HepG2 (cell line): Measurements from ENCODE around the gene INTS7. TPM values are rescaled to one million over a fixed set of nuclear protein-coding genes. Genes with fewer than 3 reads are reported as not detected.

Experiments
- CEBPB ChIP-seq: IDR thresholded peaks from 2 replicates; pipeline ENCODE4 v1.6.1; 2011; ENCODE audit warnings: low read depth, low read length, improper control_type of control experiment, borderline replicate concordance
- CHD2 ChIP-seq: IDR thresholded peaks from 2 replicates; pipeline ENCODE4 v1.6.1; 2011; ENCODE audit warnings: low read depth, low read length, improper control_type of control experiment
- CHD4 ChIP-seq: fragments of 200-600 bp; sonication (generic); IDR thresholded peaks from 2 replicates; pipeline ENCODE4 v1.7.0; 2017; ENCODE audit warnings: mild to moderate bottlenecking, low read length, borderline replicate concordance
- ELF1 ChIP-seq: sonication (generic); formaldehyde crosslinking; IDR thresholded peaks from 2 replicates; pipeline ENCODE4 v1.4.0; 2020; ENCODE audit warnings: missing genetic modification reagents
- HMG20A ChIP-seq: IDR thresholded peaks from 2 replicates; pipeline ENCODE4 v1.6.1; 2016; ENCODE audit warnings: borderline replicate concordance
- KMT2A ChIP-seq: sonication (generic); formaldehyde crosslinking; IDR thresholded peaks from 2 replicates; pipeline ENCODE4 v1.4.0; 2020; ENCODE audit warnings: missing genetic modification reagents
- RFXAP ChIP-seq: sonication (generic); formaldehyde crosslinking; IDR thresholded peaks from 2 replicates; pipeline ENCODE4 v1.4.0; 2020; ENCODE audit warnings: missing genetic modification reagents, borderline replicate concordance
- RORA ChIP-seq: sonication (generic); formaldehyde crosslinking; IDR thresholded peaks from 2 replicates; pipeline ENCODE4 v1.5.0; 2020; ENCODE audit warnings: mild to moderate bottlenecking, missing genetic modification reagents, moderate library complexity
- SIN3A ChIP-seq: IDR thresholded peaks from 2 replicates; pipeline ENCODE4 v1.6.1; 2011; ENCODE audit warnings: low read depth, mild to moderate bottlenecking, control low read depth, low read length, borderline replicate concordance
- SRSF9 ChIP-seq: fragments of 200-400 bp; formaldehyde crosslinking; IDR thresholded peaks from 2 replicates; pipeline ENCODE4 v1.6.1; 2018; ENCODE audit warnings: borderline replicate concordance, mild to moderate bottlenecking, low read depth, low read length; ENCODE audit not compliant: insufficient read depth, poor library complexity, severe bottlenecking
- ZNF230 ChIP-seq: sonication (generic); formaldehyde crosslinking; IDR thresholded peaks from 2 replicates; pipeline ENCODE4 v1.4.0; 2020; ENCODE audit warnings: mild to moderate bottlenecking, missing genetic modification reagents
- ZNF326 ChIP-seq: sonication (generic); formaldehyde crosslinking; IDR thresholded peaks from 2 replicates; pipeline ENCODE4 v1.4.0; 2020; ENCODE audit warnings: missing genetic modification reagents, borderline replicate concordance
- ZNF441 ChIP-seq: sonication (generic); formaldehyde crosslinking; IDR thresholded peaks from 2 replicates; pipeline ENCODE4 v1.7.0; 2021; ENCODE audit warnings: missing genetic modification reagents, borderline replicate concordance
- ZNF589 ChIP-seq: sonication (generic); formaldehyde crosslinking; conservative IDR thresholded peaks from 2 replicates; pipeline ENCODE4 v1.8.0; 2022; ENCODE audit warnings: mild to moderate bottlenecking, moderate library complexity, missing genetic modification reagents
- polyA plus RNA-seq, 8 experiments: library from polyadenylated mRNA; depleted of rRNA in 3 of 8; stranded (reverse) in 7 of 8; unstranded in 1 of 8; fragments of >200 nt; fragmentation: Illumina TruSeq in 4 of 8; extraction: Trizol in 4 of 8; gene quantifications; 2 replicates each; pipeline versions ENCODE4 v1.2.1 to v1.2.3, GENCODE V29; 2011 to 2016; ENCODE audit warnings: low read depth in 4 of 8, missing spikeins in 1 of 8, mixed read lengths in 1 of 8; ENCODE audit not compliant: insufficient read depth in 1 of 8
- total RNA-seq, 5 experiments: library from RNA; depleted of rRNA; stranded (reverse); fragments of >200 nt; fragmentation: Illumina TruSeq; extraction: Trizol; gene quantifications; 2 replicates each; pipeline ENCODE4 v1.2.3, GENCODE V29; 2016; ENCODE audit warnings: low read depth in 1 of 5
- TF ChIP-seq, protein P1 (sequence below): IDR thresholded peaks from 2 replicates; pipeline ENCODE4 v1.6.1; 2016; ENCODE audit warnings: low read depth, missing genetic modification reagents, missing compliant biosample characterization
- TF ChIP-seq, protein P2 (sequence below): sonication (generic); formaldehyde crosslinking; IDR thresholded peaks from 2 replicates; pipeline ENCODE4 v1.5.1; 2020; ENCODE audit warnings: mild to moderate bottlenecking, missing genetic modification reagents, moderate library complexity
- TF ChIP-seq, protein P3 (sequence below), 2 experiments: fragments of 450-650 bp in 1 of 2; sonication (generic) in 1 of 2; formaldehyde crosslinking; IDR thresholded peaks; 2 replicates each; pipeline versions ENCODE4 v1.5.0 to v1.8.0; 2020 to 2022; ENCODE audit warnings: mild to moderate bottlenecking in 1 of 2, missing genetic modification reagents in 1 of 2
- TF ChIP-seq, protein P4 (sequence below): sonication (generic); formaldehyde crosslinking; IDR thresholded peaks from 2 replicates; pipeline ENCODE4 v1.8.0; 2022; ENCODE audit warnings: mild to moderate bottlenecking, missing genetic modification reagents
- TF ChIP-seq, protein P5 (sequence below): sonication (generic); formaldehyde crosslinking; IDR thresholded peaks from 2 replicates; pipeline ENCODE4 v1.5.0; 2020; ENCODE audit warnings: missing genetic modification reagents

INTS7 gene
- total and polyA plus RNA-seq, 2 of the 13 experiments (the other 11 are each of a cell fraction or from before 2014, with no cell fraction given) = 18.3 to 22.4 TPM

DNA sequence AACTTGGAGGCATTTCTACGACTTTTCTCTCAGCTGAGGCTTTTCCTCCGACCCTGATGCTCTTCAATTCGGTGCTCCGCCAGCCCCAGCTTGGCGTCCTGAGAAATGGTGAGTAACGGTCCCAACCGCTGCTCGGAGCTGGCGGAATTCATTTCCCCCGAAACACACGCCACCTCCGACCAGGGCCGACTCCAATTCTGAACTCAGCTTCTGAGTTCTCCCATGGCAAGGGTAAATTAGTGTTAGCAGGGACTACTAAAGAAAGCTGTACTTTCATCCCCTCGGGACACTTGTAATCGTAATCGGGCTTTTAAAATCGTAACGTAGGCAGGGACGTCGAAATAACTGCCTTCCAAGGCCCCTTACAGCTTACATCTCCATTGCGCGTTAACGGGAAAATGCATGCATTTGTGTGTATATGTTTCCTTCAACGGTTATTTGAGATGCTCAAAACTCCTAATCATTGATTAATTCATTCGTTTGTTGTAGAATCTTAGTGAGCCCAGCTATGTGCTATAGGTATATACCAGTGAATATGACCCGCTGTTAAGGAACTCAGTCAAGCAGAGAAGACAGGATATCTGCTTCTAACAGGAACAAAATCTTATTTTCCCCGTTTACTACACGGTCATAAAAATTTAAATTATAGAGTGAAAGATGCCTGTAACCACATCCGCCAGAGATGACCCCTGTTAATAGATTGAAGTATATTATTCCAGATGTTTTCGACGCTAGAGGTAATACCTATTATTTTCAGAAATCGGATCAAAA lies 663 bp upstream of the INTS7 start (continued):
- TF ChIP-seq, protein P1, sequence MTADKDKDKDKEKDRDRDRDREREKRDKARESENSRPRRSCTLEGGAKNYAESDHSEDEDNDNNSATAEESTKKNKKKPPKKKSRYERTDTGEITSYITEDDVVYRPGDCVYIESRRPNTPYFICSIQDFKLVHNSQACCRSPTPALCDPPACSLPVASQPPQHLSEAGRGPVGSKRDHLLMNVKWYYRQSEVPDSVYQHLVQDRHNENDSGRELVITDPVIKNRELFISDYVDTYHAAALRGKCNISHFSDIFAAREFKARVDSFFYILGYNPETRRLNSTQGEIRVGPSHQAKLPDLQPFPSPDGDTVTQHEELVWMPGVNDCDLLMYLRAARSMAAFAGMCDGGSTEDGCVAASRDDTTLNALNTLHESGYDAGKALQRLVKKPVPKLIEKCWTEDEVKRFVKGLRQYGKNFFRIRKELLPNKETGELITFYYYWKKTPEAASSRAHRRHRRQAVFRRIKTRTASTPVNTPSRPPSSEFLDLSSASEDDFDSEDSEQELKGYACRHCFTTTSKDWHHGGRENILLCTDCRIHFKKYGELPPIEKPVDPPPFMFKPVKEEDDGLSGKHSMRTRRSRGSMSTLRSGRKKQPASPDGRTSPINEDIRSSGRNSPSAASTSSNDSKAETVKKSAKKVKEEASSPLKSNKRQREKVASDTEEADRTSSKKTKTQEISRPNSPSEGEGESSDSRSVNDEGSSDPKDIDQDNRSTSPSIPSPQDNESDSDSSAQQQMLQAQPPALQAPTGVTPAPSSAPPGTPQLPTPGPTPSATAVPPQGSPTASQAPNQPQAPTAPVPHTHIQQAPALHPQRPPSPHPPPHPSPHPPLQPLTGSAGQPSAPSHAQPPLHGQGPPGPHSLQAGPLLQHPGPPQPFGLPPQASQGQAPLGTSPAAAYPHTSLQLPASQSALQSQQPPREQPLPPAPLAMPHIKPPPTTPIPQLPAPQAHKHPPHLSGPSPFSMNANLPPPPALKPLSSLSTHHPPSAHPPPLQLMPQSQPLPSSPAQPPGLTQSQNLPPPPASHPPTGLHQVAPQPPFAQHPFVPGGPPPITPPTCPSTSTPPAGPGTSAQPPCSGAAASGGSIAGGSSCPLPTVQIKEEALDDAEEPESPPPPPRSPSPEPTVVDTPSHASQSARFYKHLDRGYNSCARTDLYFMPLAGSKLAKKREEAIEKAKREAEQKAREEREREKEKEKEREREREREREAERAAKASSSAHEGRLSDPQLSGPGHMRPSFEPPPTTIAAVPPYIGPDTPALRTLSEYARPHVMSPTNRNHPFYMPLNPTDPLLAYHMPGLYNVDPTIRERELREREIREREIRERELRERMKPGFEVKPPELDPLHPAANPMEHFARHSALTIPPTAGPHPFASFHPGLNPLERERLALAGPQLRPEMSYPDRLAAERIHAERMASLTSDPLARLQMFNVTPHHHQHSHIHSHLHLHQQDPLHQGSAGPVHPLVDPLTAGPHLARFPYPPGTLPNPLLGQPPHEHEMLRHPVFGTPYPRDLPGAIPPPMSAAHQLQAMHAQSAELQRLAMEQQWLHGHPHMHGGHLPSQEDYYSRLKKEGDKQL = no peak
- TF ChIP-seq SRSF9 (no peak), SIN3A (no peak), ZNF326 (no peak), ELF1 (CRISPR knock-in tag) (no peak), ZNF441 (CRISPR knock-in tag) (no peak), ZNF230 (no peak), CHD4 (no peak), RFXAP (no peak; the same call in 1 of the 2 replicates), HMG20A (no peak), CHD2 (no peak), KMT2A (peak; percentile 72), ZNF589 (CRISPR knock-in tag) (no peak), RORA (no peak), CEBPB (no peak)
- TF ChIP-seq, protein P2, sequence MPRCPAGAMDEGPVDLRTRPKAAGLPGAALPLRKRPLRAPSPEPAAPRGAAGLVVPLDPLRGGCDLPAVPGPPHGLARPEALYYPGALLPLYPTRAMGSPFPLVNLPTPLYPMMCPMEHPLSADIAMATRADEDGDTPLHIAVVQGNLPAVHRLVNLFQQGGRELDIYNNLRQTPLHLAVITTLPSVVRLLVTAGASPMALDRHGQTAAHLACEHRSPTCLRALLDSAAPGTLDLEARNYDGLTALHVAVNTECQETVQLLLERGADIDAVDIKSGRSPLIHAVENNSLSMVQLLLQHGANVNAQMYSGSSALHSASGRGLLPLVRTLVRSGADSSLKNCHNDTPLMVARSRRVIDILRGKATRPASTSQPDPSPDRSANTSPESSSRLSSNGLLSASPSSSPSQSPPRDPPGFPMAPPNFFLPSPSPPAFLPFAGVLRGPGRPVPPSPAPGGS (CRISPR knock-in tag) = no peak
- TF ChIP-seq, protein P3, sequence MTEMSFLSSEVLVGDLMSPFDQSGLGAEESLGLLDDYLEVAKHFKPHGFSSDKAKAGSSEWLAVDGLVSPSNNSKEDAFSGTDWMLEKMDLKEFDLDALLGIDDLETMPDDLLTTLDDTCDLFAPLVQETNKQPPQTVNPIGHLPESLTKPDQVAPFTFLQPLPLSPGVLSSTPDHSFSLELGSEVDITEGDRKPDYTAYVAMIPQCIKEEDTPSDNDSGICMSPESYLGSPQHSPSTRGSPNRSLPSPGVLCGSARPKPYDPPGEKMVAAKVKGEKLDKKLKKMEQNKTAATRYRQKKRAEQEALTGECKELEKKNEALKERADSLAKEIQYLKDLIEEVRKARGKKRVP (CRISPR knock-in tag; IDR thresholded peaks at IDR 0.05) = no peak
- TF ChIP-seq, protein P4, sequence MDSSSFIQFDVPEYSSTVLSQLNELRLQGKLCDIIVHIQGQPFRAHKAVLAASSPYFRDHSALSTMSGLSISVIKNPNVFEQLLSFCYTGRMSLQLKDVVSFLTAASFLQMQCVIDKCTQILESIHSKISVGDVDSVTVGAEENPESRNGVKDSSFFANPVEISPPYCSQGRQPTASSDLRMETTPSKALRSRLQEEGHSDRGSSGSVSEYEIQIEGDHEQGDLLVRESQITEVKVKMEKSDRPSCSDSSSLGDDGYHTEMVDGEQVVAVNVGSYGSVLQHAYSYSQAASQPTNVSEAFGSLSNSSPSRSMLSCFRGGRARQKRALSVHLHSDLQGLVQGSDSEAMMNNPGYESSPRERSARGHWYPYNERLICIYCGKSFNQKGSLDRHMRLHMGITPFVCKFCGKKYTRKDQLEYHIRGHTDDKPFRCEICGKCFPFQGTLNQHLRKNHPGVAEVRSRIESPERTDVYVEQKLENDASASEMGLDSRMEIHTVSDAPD (CRISPR knock-in tag) = no peak
- TF ChIP-seq, protein P5, sequence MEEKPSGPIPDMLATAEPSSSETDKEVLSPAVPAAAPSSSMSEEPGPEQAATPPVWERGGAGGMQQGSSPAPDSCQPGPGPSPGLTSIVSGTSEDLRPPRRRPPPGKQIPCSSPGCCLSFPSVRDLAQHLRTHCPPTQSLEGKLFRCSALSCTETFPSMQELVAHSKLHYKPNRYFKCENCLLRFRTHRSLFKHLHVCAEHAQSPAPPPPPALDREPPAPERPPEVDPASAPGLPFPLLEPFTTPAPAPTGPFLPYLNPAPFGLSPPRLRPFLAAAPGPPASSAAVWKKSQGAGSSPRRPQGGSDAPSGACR (CRISPR knock-in tag) = no peak
